ENCODE results near the gene DYNC1I1.

The DYNC1I1 gene

DNA sequence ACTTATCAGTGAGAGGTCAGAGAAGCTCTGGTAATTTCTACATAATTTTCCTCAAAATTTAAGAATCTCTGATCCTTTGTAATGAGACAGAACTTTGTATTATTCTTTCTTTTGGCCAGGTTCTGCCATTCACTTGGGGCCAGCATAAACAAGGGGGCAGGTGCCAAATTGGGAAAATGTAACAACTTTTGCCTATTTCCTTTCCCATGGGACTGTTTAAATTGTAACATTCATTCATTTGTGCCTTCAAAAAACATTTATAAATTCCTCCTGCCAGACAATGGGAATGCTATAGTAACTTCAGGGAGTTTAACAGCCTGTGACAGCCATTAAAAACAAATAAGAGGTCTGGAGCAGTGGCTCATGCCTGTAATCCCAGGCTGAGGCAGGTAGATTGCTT is 12.4 kb downstream of the DYNC1I1 start:
- no peaks in the 10 kb centered on the region for H3K9me2 ChIP-seq (replicated peaks; ENCODE audit: low read depth, low read length)
- H3K79me2 ChIP-seq (ENCODE audit: insufficient read depth, low read length): no peaks in the 10 kb centered on the region
- no peaks in the 10 kb centered on the region for H3F3A ChIP-seq (ENCODE audit: low read depth)

GRCh38 chr7:95788258-95788657 is 15.9 kb downstream of the DYNC1I1 start:
- H3K4me1 ChIP-seq (ENCODE audit: insufficient read depth, low read length, poor library complexity, severe bottlenecking): no peaks in the 10 kb centered on the region
- no peak overlapping the region for H3K4me2 ChIP-seq (ENCODE audit: low read depth, low read length, poor library complexity, severe bottlenecking)
- no peaks in the 10 kb centered on the region for H3F3A ChIP-seq (ENCODE audit: low read depth)
- no peak overlapping the region for H3K4me3 ChIP-seq (ENCODE audit: low read length, poor library complexity, severe bottlenecking)
- no peaks in the 10 kb centered on the region for H3K79me2 ChIP-seq (ENCODE audit: insufficient read depth, low read length)
- no peaks in the 10 kb centered on the region for H3K27me3 ChIP-seq (ENCODE audit: insufficient read depth, low read length, poor library complexity, severe bottlenecking)
- H3K9ac ChIP-seq (ENCODE audit: low read depth, low read length, poor library complexity, severe bottlenecking): no peak overlapping the region
- TF ChIP-seq EZH2phosphoT487 (IDR thresholded peaks at IDR 0.05; ENCODE audit: borderline replicate concordance): no peak
- no peaks in the 10 kb centered on the region for H4K20me1 ChIP-seq (ENCODE audit: insufficient read depth, low read length, poor library complexity, severe bottlenecking)
- no peaks in the 10 kb centered on the region for H3K9me3 ChIP-seq (ENCODE audit: insufficient read depth, low read depth, low read length)
- no peak overlapping the region for H2AFZ ChIP-seq (ENCODE audit: low read length)
- no peaks in the 10 kb centered on the region for H3K36me3 ChIP-seq (ENCODE audit: insufficient read depth, low read length)
- H3K9me2 ChIP-seq (replicated peaks; ENCODE audit: low read depth, low read length): no peaks in the 10 kb centered on the region

More for the DNA sequence above, 12.4 kb downstream of the DYNC1I1 start:
- Histone ChIP-seq H4K20me1 (ENCODE audit: insufficient read depth, low read length, poor library complexity, severe bottlenecking) (no peaks in the 10 kb centered on the region), H3K4me2 (ENCODE audit: low read depth, low read length, poor library complexity, severe bottlenecking) (no peak overlapping the region), H2AFZ (ENCODE audit: low read length) (no peak overlapping the region), H3K9ac (ENCODE audit: low read depth, low read length, poor library complexity, severe bottlenecking) (no peak overlapping the region), H3K4me3 (ENCODE audit: low read length, poor library complexity, severe bottlenecking) (no peak overlapping the region), H3K27me3 (ENCODE audit: insufficient read depth, low read length, poor library complexity, severe bottlenecking) (no peaks in the 10 kb centered on the region), H3K36me3 (ENCODE audit: insufficient read depth, low read length) (no peaks in the 10 kb centered on the region), H3K9me3 (ENCODE audit: insufficient read depth, low read depth, low read length) (no peaks in the 10 kb centered on the region), H3K4me1 (ENCODE audit: insufficient read depth, low read length, poor library complexity, severe bottlenecking) (no peaks in the 10 kb centered on the region)
- no peak for TF ChIP-seq EZH2phosphoT487 (IDR thresholded peaks at IDR 0.05; ENCODE audit: borderline replicate concordance)
- TF ChIP-seq, protein P1, sequence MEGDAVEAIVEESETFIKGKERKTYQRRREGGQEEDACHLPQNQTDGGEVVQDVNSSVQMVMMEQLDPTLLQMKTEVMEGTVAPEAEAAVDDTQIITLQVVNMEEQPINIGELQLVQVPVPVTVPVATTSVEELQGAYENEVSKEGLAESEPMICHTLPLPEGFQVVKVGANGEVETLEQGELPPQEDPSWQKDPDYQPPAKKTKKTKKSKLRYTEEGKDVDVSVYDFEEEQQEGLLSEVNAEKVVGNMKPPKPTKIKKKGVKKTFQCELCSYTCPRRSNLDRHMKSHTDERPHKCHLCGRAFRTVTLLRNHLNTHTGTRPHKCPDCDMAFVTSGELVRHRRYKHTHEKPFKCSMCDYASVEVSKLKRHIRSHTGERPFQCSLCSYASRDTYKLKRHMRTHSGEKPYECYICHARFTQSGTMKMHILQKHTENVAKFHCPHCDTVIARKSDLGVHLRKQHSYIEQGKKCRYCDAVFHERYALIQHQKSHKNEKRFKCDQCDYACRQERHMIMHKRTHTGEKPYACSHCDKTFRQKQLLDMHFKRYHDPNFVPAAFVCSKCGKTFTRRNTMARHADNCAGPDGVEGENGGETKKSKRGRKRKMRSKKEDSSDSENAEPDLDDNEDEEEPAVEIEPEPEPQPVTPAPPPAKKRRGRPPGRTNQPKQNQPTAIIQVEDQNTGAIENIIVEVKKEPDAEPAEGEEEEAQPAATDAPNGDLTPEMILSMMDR (conservative IDR thresholded peaks at IDR 0.05; ENCODE audit: low read length): no peak

GRCh38 chr7:95788884-95789283 is 16.5 kb downstream of the DYNC1I1 start:
- Histone ChIP-seq H3K9me2 (replicated peaks; ENCODE audit: low read depth, low read length) (no peaks in the 10 kb centered on the region), H4K20me1 (ENCODE audit: insufficient read depth, low read length, poor library complexity, severe bottlenecking) (no peaks in the 10 kb centered on the region), H3F3A (ENCODE audit: low read depth) (no peaks in the 10 kb centered on the region), H3K9me3 (ENCODE audit: insufficient read depth, low read depth, low read length) (no peaks in the 10 kb centered on the region), H3K4me2 (ENCODE audit: low read depth, low read length, poor library complexity, severe bottlenecking) (no peak overlapping the region), H3K27me3 (ENCODE audit: insufficient read depth, low read length, poor library complexity, severe bottlenecking) (no peaks in the 10 kb centered on the region), H3K4me1 (ENCODE audit: insufficient read depth, low read length, poor library complexity, severe bottlenecking) (no peaks in the 10 kb centered on the region), H3K79me2 (ENCODE audit: insufficient read depth, low read length) (no peaks in the 10 kb centered on the region), H3K36me3 (ENCODE audit: insufficient read depth, low read length) (no peaks in the 10 kb centered on the region), H3K9ac (ENCODE audit: low read depth, low read length, poor library complexity, severe bottlenecking) (no peak overlapping the region), H3K4me3 (ENCODE audit: low read length, poor library complexity, severe bottlenecking) (no peak overlapping the region), H2AFZ (ENCODE audit: low read length) (no peak overlapping the region)
- TF ChIP-seq EZH2phosphoT487 (IDR thresholded peaks at IDR 0.05; ENCODE audit: borderline replicate concordance): no peak
- TF ChIP-seq, protein P1 (conservative IDR thresholded peaks at IDR 0.05; ENCODE audit: low read length): no peak

DNA sequence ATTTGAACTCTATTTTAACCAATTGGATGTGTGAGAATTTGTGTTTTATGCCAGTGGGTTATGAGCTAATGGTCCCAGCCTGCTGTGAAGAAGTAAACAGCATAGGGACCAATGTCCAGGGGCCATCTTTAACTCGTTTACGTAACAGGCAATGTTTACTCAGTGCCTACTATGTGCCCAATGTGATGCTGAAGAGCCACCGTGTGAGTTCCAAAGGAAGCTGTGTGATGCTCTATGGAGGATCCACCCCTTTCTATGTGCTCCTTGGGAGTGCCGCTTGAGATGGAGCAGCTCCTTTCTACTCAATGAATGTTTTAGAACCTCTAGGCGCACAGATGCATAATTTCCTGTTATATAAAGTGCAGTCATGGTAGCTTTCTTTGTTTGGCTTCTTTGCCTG is 21.3 kb downstream of the DYNC1I1 start:
- Histone ChIP-seq H3K36me3 (ENCODE audit: insufficient read depth, low read length) (no peaks in the 10 kb centered on the region), H3K4me2 (ENCODE audit: low read depth, low read length, poor library complexity, severe bottlenecking) (no peak overlapping the region), H2AFZ (ENCODE audit: low read length) (no peak overlapping the region)

More for the DNA sequence above, 21.3 kb downstream of the DYNC1I1 start:
- TF ChIP-seq EZH2phosphoT487 (IDR thresholded peaks at IDR 0.05; ENCODE audit: borderline replicate concordance): no peak
- TF ChIP-seq, protein P1 (conservative IDR thresholded peaks at IDR 0.05; ENCODE audit: low read length): no peak
- Histone ChIP-seq H3K4me1 (ENCODE audit: insufficient read depth, low read length, poor library complexity, severe bottlenecking) (no peaks in the 10 kb centered on the region), H3K27me3 (ENCODE audit: insufficient read depth, low read length, poor library complexity, severe bottlenecking) (no peaks in the 10 kb centered on the region), H3F3A (ENCODE audit: low read depth) (no peaks in the 10 kb centered on the region), H3K9me3 (ENCODE audit: insufficient read depth, low read depth, low read length) (no peaks in the 10 kb centered on the region), H4K20me1 (ENCODE audit: insufficient read depth, low read length, poor library complexity, severe bottlenecking) (no peaks in the 10 kb centered on the region), H3K9ac (ENCODE audit: low read depth, low read length, poor library complexity, severe bottlenecking) (no peak overlapping the region), H3K79me2 (ENCODE audit: insufficient read depth, low read length) (no peaks in the 10 kb centered on the region), H3K4me3 (ENCODE audit: low read length, poor library complexity, severe bottlenecking) (no peak overlapping the region), H3K9me2 (replicated peaks; ENCODE audit: low read depth, low read length) (no peaks in the 10 kb centered on the region)

Measured in Loucy (cell line).